NOMO-1 treated with dmso at 0.1 percent for 144 hours (cell line): ENCODE data around the gene KLF7.

Experiments
- DNase-seq: peaks from one replicate; lab custom pipeline; 2025; ENCODE audit not compliant: unreplicated experiment; lab: John Stamatoyannopoulos, UW

The KLF7 gene

GRCh38 chr2:207167099-207167923, 1.6 kb upstream of the KLF7 start:
- DNase-seq = peak; percentile 77

- peak; percentile 52 for DNase-seq
Observed at GRCh38 chr2:207166349-207167098, 776 bp upstream of the KLF7 start.

GRCh38 chr2:207166039-207166348, 246 bp upstream of the KLF7 start:
- DNase-seq = peak; percentile 96

- no peak for DNase-seq
Observed at GRCh38 chr2:207164006-207164831, 1.5 kb downstream of the KLF7 start.

GRCh38 chr2:207163756-207164005, 2.1 kb downstream of the KLF7 start:
- DNase-seq = no peak

GRCh38 chr2:207163053-207163755, 2.5 kb downstream of the KLF7 start:
- no peak for DNase-seq

- DNase-seq = no peak
Observed at GRCh38 chr2:207162316-207162715, 3.4 kb downstream of the KLF7 start.

- no peak for DNase-seq
Observed at GRCh38 chr2:207161247-207162123, 4.3 kb downstream of the KLF7 start.

- no peak for DNase-seq
Observed at GRCh38 chr2:207160115-207160514, 5.6 kb downstream of the KLF7 start.

GRCh38 chr2:207159002-207159401, 6.7 kb downstream of the KLF7 start:
- no peak for DNase-seq

- DNase-seq = no peak
Observed at GRCh38 chr2:207157731-207158130, 8.0 kb downstream of the KLF7 start.

GRCh38 chr2:207157162-207157481, 8.6 kb downstream of the KLF7 start:
- DNase-seq = no peak

- no peak for DNase-seq
Observed at GRCh38 chr2:207156451-207157161, 9.1 kb downstream of the KLF7 start.

GRCh38 chr2:207155516-207156444, 10.0 kb downstream of the KLF7 start:
- no peak for DNase-seq

GRCh38 chr2:207154556-207155510, 10.9 kb downstream of the KLF7 start:
- no peak for DNase-seq

- DNase-seq = no peak
Observed at GRCh38 chr2:207153266-207153975, 12.3 kb downstream of the KLF7 start.

GRCh38 chr2:207151048-207151447, 14.7 kb downstream of the KLF7 start:
- DNase-seq = no peak
